Osteoblast (primary cell): ENCODE results near the gene PAK5. TPM values are rescaled to one million over a fixed set of nuclear protein-coding genes. Genes with fewer than 3 reads are reported as not detected.

Source experiments
- DNase-seq: peaks from one replicate; pipeline ENCODE4 v3.0.0; 2011; ENCODE audit warnings: low spot score, mixed read lengths; ENCODE audit not compliant: insufficient read length; ENCODE audit errors: missing footprints
- H2AFZ ChIP-seq: 2 replicates; pipeline ENCODE4 v1.6.0; 2011; ENCODE audit warnings: mild to moderate bottlenecking, low read length
- H3K27ac ChIP-seq: 2 replicates; pipeline ENCODE4 v1.5.1; 2011; ENCODE audit warnings: mild to moderate bottlenecking, low read depth, low read length, moderate library complexity
- H3K27me3 ChIP-seq: 2 replicates; pipeline ENCODE4 v1.6.0; 2012; ENCODE audit warnings: mild to moderate bottlenecking, control low read depth, inconsistent platforms, low read length, moderate library complexity; ENCODE audit not compliant: insufficient read depth
- H3K36me3 ChIP-seq: 2 replicates; pipeline ENCODE4 v1.5.1; 2011; ENCODE audit warnings: mild to moderate bottlenecking, low read length, control low read depth, moderate library complexity; ENCODE audit not compliant: insufficient read depth
- H3K4me1 ChIP-seq: 2 replicates; pipeline ENCODE4 v1.5.1; 2011; ENCODE audit warnings: mild to moderate bottlenecking, low read length, control low read depth, moderate library complexity; ENCODE audit not compliant: insufficient read depth
- H3K4me2 ChIP-seq: 2 replicates; pipeline ENCODE4 v1.6.0; 2011; ENCODE audit warnings: mild to moderate bottlenecking, low read length; ENCODE audit not compliant: insufficient read depth
- H3K4me3 ChIP-seq: fragments of 200-600 bp; sonication (generic); 3 replicates; pipeline ENCODE4 v1.5.1; 2012; ENCODE audit warnings: mild to moderate bottlenecking, low read length, inconsistent platforms; ENCODE audit not compliant: insufficient read depth
- H3K79me2 ChIP-seq: 2 replicates; pipeline ENCODE4 v1.6.0; 2012; ENCODE audit warnings: mild to moderate bottlenecking, low read length, control low read depth, inconsistent platforms; ENCODE audit not compliant: insufficient read depth
- H3K9me3 ChIP-seq: 2 replicates; pipeline ENCODE4 v1.5.1; 2011; ENCODE audit warnings: low read depth, low read length, control low read depth
- H4K20me1 ChIP-seq: 2 replicates; pipeline ENCODE4 v1.6.0; 2012; ENCODE audit warnings: mild to moderate bottlenecking, low read length, control low read depth; ENCODE audit not compliant: insufficient read depth
- total RNA-seq: library from RNA; depleted of rRNA; stranded (reverse); fragments of >200 nt; gene quantifications from 2 replicates; pipeline ENCODE4 v1.2.3, GENCODE V29; 2012
- TF ChIP-seq, protein P1 (sequence below): IDR thresholded peaks from 2 replicates; pipeline ENCODE4 v1.5.1; 2011; ENCODE audit warnings: mild to moderate bottlenecking, low read depth, low read length, moderate library complexity; ENCODE audit errors: extremely low read depth

The PAK5 gene
- total RNA-seq, 1 donor: not detected

- TF ChIP-seq, protein P1, sequence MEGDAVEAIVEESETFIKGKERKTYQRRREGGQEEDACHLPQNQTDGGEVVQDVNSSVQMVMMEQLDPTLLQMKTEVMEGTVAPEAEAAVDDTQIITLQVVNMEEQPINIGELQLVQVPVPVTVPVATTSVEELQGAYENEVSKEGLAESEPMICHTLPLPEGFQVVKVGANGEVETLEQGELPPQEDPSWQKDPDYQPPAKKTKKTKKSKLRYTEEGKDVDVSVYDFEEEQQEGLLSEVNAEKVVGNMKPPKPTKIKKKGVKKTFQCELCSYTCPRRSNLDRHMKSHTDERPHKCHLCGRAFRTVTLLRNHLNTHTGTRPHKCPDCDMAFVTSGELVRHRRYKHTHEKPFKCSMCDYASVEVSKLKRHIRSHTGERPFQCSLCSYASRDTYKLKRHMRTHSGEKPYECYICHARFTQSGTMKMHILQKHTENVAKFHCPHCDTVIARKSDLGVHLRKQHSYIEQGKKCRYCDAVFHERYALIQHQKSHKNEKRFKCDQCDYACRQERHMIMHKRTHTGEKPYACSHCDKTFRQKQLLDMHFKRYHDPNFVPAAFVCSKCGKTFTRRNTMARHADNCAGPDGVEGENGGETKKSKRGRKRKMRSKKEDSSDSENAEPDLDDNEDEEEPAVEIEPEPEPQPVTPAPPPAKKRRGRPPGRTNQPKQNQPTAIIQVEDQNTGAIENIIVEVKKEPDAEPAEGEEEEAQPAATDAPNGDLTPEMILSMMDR: no peak
These were observed 223.0 kb downstream of the PAK5 start for GRCh38 chr20:9615766-9616454.

GRCh38 chr20:9615118-9615517 lies 223.8 kb downstream of the PAK5 start:
- H3K79me2 ChIP-seq: no peaks in the 10 kb centered on the region
- no peaks in the 10 kb centered on the region for H4K20me1 ChIP-seq
- no peaks in the 10 kb centered on the region for H3K9me3 ChIP-seq
- H3K27me3 ChIP-seq: peaks cover 27% of the 10 kb centered on the region
- H3K4me1 ChIP-seq: peaks cover 6% of the 10 kb centered on the region
- H3K4me3 ChIP-seq: no peak overlapping the region
- no peak overlapping the region for H2AFZ ChIP-seq
- no peak overlapping the region for H3K4me2 ChIP-seq
- H3K36me3 ChIP-seq: no peaks in the 10 kb centered on the region
- TF ChIP-seq, protein P1: no peak
- H3K27ac ChIP-seq: no peak overlapping the region
- DNase-seq: no peak

More at GRCh38 chr20:9615766-9616454, 223.0 kb downstream of the PAK5 start:
- peak overlapping the region; percentile 20 for H3K4me2 ChIP-seq
- no peak for DNase-seq
- no peaks in the 10 kb centered on the region for H3K9me3 ChIP-seq
- H3K79me2 ChIP-seq: no peaks in the 10 kb centered on the region
- no peaks in the 10 kb centered on the region for H3K36me3 ChIP-seq
- no peak overlapping the region for H3K27ac ChIP-seq
- no peak overlapping the region for H2AFZ ChIP-seq
- H3K4me3 ChIP-seq: no peak overlapping the region
- no peaks in the 10 kb centered on the region for H4K20me1 ChIP-seq
- H3K27me3 ChIP-seq: peaks cover 26% of the 10 kb centered on the region
- peaks cover 6% of the 10 kb centered on the region for H3K4me1 ChIP-seq

DNA sequence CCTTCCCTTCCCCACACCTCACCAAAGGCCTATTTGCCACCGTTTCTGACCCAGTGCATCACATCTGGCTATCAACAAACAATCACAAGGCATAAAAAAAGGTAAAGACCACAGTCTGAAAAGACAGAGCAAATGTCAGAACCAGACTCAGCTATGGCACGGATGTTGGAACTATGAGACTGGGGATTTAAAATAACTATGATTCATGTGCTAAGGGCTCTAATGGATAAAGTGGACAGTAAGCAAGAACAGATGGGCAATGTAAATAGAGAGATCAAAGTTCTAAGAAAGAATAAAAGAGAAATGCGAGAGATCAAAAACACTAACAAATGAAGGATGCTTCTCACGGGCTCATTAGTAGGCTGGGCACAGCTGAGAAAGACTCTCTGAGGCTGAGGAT lies 225.0 kb downstream of the PAK5 start:
- no peak overlapping the region for H3K27ac ChIP-seq
- H3K9me3 ChIP-seq: no peaks in the 10 kb centered on the region
- TF ChIP-seq, protein P1: no peak
- no peak for DNase-seq
- no peak overlapping the region for H3K4me2 ChIP-seq
- H3K79me2 ChIP-seq: no peaks in the 10 kb centered on the region
- peaks cover 6% of the 10 kb centered on the region for H3K4me1 ChIP-seq
- no peaks in the 10 kb centered on the region for H4K20me1 ChIP-seq
- no peaks in the 10 kb centered on the region for H3K36me3 ChIP-seq
- peaks cover 22% of the 10 kb centered on the region for H3K27me3 ChIP-seq
- H2AFZ ChIP-seq: no peak overlapping the region
- no peak overlapping the region for H3K4me3 ChIP-seq

DNA sequence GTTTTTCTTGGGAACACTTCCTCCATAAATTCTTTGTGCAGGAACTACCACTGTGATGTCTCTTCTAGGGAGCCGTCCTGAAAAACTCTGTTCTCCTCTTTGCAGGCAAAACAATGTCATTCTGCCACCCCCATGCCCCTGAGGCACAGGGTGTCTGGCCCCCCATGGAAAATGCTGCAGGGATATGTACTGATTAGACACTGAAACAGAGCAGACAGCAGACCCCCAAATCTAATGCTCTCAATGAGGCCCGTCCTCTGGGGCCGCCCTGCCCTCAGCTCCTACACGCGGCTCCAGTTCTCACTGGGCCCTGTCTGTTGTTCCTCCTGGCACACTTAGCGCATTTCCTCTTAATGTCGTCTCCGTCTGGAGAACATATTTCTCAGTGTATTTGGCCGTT lies 227.0 kb downstream of the PAK5 start:
- Histone ChIP-seq H3K79me2 (no peaks in the 10 kb centered on the region), H3K36me3 (no peaks in the 10 kb centered on the region)

More for the DNA sequence above, 227.0 kb downstream of the PAK5 start:
- Histone ChIP-seq H4K20me1 (no peaks in the 10 kb centered on the region), H3K4me3 (no peak overlapping the region), H3K9me3 (no peaks in the 10 kb centered on the region), H3K4me2 (no peak overlapping the region), H3K27me3 (peaks cover 22% of the 10 kb centered on the region), H2AFZ (no peak overlapping the region), H3K4me1 (peaks cover 5% of the 10 kb centered on the region), H3K27ac (no peak overlapping the region)
- TF ChIP-seq, protein P1: no peak
- DNase-seq: no peak
